Esophagus squamous epithelium (tissue), 4 donors: ENCODE results near the gene FAM167B.

Experiments used
- CTCF ChIP-seq, 6 experiments: fragments of 450-650 bp in 4 of 6; fragments of 200-600 bp in 2 of 6; sonication (generic) in 2 of 6; IDR thresholded peaks; one replicate each; pipeline ENCODE4 v1.5.1; 2016 to 2019; ENCODE audit warnings: antibody characterized with exemption in 6 of 6, mild to moderate bottlenecking in 4 of 6, moderate library complexity in 4 of 6
- POLR2A ChIP-seq, 4 donors: fragments of 450-650 bp; IDR thresholded peaks; one replicate each; pipeline ENCODE4 v1.6.1; 2017; ENCODE audit warnings: antibody characterized with exemption in 4 of 4, mild to moderate bottlenecking in 4 of 4, moderate library complexity in 3 of 4

GRCh38 chr1:32263744-32264143 is 16.7 kb downstream of the FAM167B start:
- TF ChIP-seq POLR2A (IDR thresholded peaks at IDR 0.05) = no peak
- TF ChIP-seq CTCF (IDR thresholded peaks at IDR 0.05) = no peak
